Measurements from ENCODE around the gene NCOA1.
"Not testable (repeated sequence)": the region's sequence is repeated elsewhere in the genome, so short reads cannot be mapped to it uniquely, and the experiment has no call there.

GRCh38 chr2:24531610-24532009 is 40.6 kb downstream of the NCOA1 start:
- not testable (repeated sequence) for TF ChIP-seq POLR2AphosphoS5 (IDR thresholded peaks at IDR 0.05; ENCODE audit: low read depth); CTCF (IDR thresholded peaks at IDR 0.05; ENCODE audit: insufficient read depth, low read length); REST (IDR thresholded peaks at IDR 0.05; ENCODE audit: insufficient replicate concordance, low read depth); SPI1 (IDR thresholded peaks at IDR 0.05; ENCODE audit: borderline replicate concordance, low read depth)

Data from HL-60 (cell line).